GM12873 (cell line): ENCODE measurements around the gene PBOV1.

Source experiments
- CTCF ChIP-seq: IDR thresholded peaks from 2 replicates; pipeline ENCODE4 v1.5.1; 2012; ENCODE audit warnings: low read depth, mild to moderate bottlenecking, moderate library complexity, low read length, control low read depth; ENCODE audit not compliant: insufficient read depth; ENCODE audit errors: missing control alignments

The PBOV1 gene

DNA sequence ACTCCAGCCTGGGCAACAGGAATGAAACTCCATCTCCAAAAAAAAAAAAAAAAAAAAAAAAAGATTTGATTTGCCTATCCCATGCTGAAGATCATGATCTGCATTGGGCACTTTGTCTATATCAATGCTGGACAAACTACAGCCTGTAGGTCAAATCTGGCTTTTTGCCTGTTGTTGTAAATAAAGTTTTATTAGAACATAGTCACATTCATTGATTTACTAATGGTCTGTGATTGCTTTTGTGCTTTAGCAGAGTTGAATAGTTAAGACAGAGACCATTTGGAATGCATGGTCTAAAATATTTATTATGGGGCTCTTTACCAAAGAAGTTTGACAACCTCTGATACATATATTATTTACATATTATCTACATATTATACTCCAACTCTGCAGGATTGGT is 14.0 kb downstream of the PBOV1 start:
- TF ChIP-seq CTCF = no peak

DNA sequence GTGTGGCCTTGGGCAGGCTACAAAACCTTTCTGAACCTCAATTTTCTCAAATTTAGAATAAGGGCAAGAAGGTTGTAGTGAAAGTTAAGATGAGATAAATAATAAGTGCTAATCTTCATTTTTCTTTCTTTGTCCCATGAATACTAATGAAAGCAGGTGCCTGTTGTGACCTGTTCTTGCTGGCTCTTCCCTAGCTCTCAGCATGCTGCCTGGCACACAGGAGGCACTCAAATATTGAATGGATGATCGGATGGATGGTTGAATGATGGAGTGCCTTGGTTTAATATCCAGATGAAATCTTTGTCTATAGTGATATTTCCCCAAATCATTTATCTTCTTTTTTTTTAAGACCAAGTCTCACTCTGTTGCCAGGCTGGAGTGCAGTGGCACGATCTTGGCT is 15.0 kb downstream of the PBOV1 start:
- TF ChIP-seq CTCF = no peak

DNA sequence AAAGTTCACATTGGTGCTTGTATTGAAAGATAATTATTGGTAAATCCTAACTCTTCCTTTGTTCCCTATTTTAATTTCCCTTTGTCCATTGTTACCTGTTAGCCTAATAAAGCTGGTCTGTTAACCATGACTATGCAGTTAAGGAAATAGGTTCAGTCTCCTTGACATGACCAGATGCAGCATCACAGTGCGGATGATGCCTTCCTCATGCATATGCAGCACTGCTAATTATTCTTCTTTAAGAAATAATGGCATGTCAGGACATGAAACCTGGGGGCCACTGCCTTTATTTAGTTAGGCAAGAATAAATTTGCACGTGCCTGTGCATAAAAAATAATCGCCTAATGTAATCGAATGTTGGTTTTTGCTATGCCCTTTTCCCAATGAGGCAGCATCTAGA is 16.5 kb downstream of the PBOV1 start:
- TF ChIP-seq CTCF = no peak

- TF ChIP-seq CTCF = no peak
Observed at GRCh38 chr6:138198430-138199091, 19.7 kb downstream of the PBOV1 start.

GRCh38 chr6:138197570-138197969 is 20.7 kb downstream of the PBOV1 start:
- no peak for TF ChIP-seq CTCF

GRCh38 chr6:138196122-138196738 is 22.1 kb downstream of the PBOV1 start:
- TF ChIP-seq CTCF = no peak

GRCh38 chr6:138194287-138194686 is 24.0 kb downstream of the PBOV1 start:
- no peak for TF ChIP-seq CTCF
